GM12874 (cell line): ENCODE measurements around the gene NDUFS8.

ENCODE experiments used
- CTCF ChIP-seq: IDR thresholded peaks from 2 replicates; pipeline ENCODE4 v1.5.1; 2011; ENCODE audit warnings: low read depth, mild to moderate bottlenecking, control low read depth, low read length, moderate library complexity; ENCODE audit not compliant: insufficient read depth

NDUFS8 gene

DNA sequence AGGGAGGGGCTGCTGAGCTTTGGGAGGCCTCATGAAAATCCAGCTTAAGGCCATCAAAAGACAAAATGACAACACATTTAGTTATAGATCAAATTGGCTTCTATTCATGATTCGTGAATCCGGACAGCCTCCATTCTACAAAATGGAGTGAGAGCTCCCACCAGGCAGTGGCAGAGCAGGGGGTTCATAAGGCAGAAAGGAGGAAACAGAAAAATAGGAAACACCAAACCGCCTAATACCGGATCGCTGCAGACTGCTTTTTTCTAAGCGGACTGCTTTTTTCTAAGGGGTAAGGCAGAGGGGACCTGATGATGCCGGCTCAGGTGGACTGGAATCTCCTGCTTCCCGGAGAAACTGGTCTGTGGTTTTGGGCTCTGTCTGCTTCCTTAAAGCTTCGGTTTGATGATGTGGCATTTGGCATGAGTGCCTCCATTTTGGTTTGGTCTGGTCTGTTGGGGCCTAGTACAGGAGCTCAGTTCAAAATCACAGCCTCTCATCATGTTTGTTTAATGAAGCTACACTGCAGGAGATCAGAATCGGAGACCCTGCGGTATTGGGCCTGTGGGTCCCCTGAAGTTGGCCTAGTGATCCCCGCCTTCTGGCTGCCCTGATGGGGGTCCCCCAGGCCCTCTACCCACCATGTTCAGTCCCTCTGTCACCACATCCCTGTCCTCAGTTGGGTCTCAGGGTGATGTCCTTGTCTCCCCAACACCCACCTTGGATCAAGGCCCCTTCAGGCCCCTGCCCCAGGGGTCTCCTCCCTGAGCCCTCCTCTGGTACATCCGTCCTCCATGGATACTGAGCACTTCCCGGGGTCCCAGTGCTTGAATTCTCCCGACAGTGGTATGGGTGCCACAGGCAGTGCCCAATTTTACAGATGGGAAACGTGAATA is 19.2 kb upstream of the NDUFS8 start:
- no peak for TF ChIP-seq CTCF

DNA sequence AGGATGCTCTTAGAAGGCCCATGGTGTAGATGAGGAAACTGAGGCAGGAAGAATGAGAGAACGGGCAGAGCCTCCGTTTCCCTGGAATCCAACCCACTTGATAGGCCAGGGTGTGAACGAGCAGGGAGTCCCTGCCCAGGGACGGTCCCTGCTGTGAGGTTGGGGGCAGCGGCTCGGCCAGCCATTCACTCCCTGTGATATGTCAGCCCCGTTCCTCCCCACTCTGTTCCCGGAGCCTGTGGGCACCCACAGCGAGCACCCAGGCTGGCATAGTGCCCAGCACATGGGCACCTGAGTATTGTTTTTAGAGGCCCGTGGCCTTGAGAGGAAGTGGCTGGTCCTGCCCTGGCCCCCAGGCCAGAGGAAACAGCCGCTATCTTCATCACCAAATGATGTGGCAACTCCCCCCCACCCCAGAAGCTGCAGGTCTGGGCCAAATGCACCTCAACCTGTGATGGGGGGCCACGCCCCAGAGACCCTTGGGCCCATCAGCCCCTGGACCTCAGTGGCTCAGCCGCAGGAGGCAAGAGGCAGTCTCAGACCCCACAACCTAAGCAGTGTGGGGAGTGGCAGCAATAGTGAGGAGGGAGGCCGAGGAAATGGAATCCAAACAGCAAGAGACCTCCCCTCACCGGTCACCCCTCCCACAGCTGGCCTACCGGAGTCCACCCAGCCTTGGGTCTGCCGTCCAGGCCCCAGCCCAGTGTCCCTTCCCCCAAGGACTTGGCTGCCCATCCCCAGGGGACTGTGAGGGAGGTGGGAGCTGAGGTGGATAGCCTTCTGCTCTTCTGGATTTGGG is 18.2 kb upstream of the NDUFS8 start:
- no peak for TF ChIP-seq CTCF

GRCh38 chr11:68012843-68013610 is 17.5 kb upstream of the NDUFS8 start:
- TF ChIP-seq CTCF = no peak

- no peak for TF ChIP-seq CTCF
Measured at GRCh38 chr11:68013611-68014156, 16.8 kb upstream of the NDUFS8 start.

GRCh38 chr11:68014157-68014946 is 16.1 kb upstream of the NDUFS8 start:
- TF ChIP-seq CTCF = no peak

GRCh38 chr11:68014947-68015447 is 15.5 kb upstream of the NDUFS8 start:
- TF ChIP-seq CTCF = no peak
